ENCODE results near the gene HIRA. TPM values are rescaled to one million over a fixed set of nuclear protein-coding genes. Genes with fewer than 3 reads are reported as not detected.
"Not testable (repeated sequence)": the region's sequence is repeated elsewhere in the genome, so short reads cannot be mapped to it uniquely, and the experiment has no call there.

HIRA gene
- total and polyA plus RNA-seq, 2 experiments from 2014 or later: 9.4 to 58.3 TPM

- H3K27me3 ChIP-seq (ENCODE audit: insufficient read depth); H2AFZ ChIP-seq; H3K9me2 ChIP-seq (ENCODE audit: insufficient read depth); H3K4me3 ChIP-seq; H3K27ac ChIP-seq (ENCODE audit: low read depth); DNase-seq (ENCODE audit: low spot score); H3F3A ChIP-seq (replicated peaks; ENCODE audit: low read depth); H3K36me3 ChIP-seq (ENCODE audit: insufficient read depth); ATAC-seq; H3K27ac Mint-ChIP-seq; H3K9me3 Mint-ChIP-seq; H3K4me3 Mint-ChIP-seq; H3K4me2 ChIP-seq: not testable (repeated sequence)
- peaks cover 48% of the 10 kb centered on the region for H3K79me2 ChIP-seq (replicated peaks; ENCODE audit: insufficient read depth)
- H4K20me1 ChIP-seq (replicated peaks; ENCODE audit: insufficient read depth): peaks cover 55% of the 10 kb centered on the region
- peaks cover 17% of the 10 kb centered on the region for H3K27me3 Mint-ChIP-seq (ENCODE audit: insufficient read depth, low read depth, poor library complexity)
- H3K36me3 Mint-ChIP-seq (ENCODE audit: low read depth): peaks cover 37% of the 10 kb centered on the region
- H3K4me1 ChIP-seq (ENCODE audit: insufficient read depth): peaks cover 12% of the 10 kb centered on the region; the same call in 1 of the 2 replicates
- H3K4me1 Mint-ChIP-seq: peaks cover 17% of the 10 kb centered on the region
Measured at GRCh38 chr22:19445279-19445982, 13.9 kb upstream of the HIRA start.

GRCh38 chr22:19443544-19444211 lies 12.1 kb upstream of the HIRA start:
- no peak overlapping the region for H2AFZ ChIP-seq
- no peak for DNase-seq (ENCODE audit: low spot score)
- no peak overlapping the region for H3K4me2 ChIP-seq
- no peaks in the 10 kb centered on the region; the same call in 1 of the 2 replicates for H3K36me3 ChIP-seq (ENCODE audit: insufficient read depth)
- no peak overlapping the region for H3K4me3 Mint-ChIP-seq
- peaks cover 16% of the 10 kb centered on the region for H3K4me1 Mint-ChIP-seq
- no peak overlapping the region for H3K4me3 ChIP-seq
- no peaks in the 10 kb centered on the region; the same call in 2 of the 3 replicates for H3K9me3 Mint-ChIP-seq
- H3K4me1 ChIP-seq (ENCODE audit: insufficient read depth): peaks cover 10% of the 10 kb centered on the region; the same call in 1 of the 2 replicates
- H3F3A ChIP-seq (replicated peaks; ENCODE audit: low read depth): no peaks in the 10 kb centered on the region
- H4K20me1 ChIP-seq (replicated peaks; ENCODE audit: insufficient read depth): peaks cover 59% of the 10 kb centered on the region
- H3K36me3 Mint-ChIP-seq (ENCODE audit: low read depth): peaks cover 31% of the 10 kb centered on the region
- H3K27me3 ChIP-seq (ENCODE audit: insufficient read depth): peaks cover 8% of the 10 kb centered on the region
- no peak overlapping the region for H3K27ac Mint-ChIP-seq
- H3K9me2 ChIP-seq (ENCODE audit: insufficient read depth): no peaks in the 10 kb centered on the region
- no peak overlapping the region for H3K27ac ChIP-seq (ENCODE audit: low read depth)
- no peak for ATAC-seq
- peaks cover 48% of the 10 kb centered on the region for H3K79me2 ChIP-seq (replicated peaks; ENCODE audit: insufficient read depth)
- H3K27me3 Mint-ChIP-seq (ENCODE audit: insufficient read depth, low read depth, poor library complexity): peaks cover 17% of the 10 kb centered on the region
- no peak for TF ChIP-seq ZNF462 (CRISPR knock-in tag; IDR thresholded peaks at IDR 0.05)
- no peak for TF ChIP-seq STAT1 (IDR thresholded peaks at IDR 0.05; ENCODE audit: unreplicated experiment)
- TF ChIP-seq ZNF114 (CRISPR knock-in tag; IDR thresholded peaks at IDR 0.05): no peak
- no peak for TF ChIP-seq CTCF (conservative IDR thresholded peaks at IDR 0.05; ENCODE audit: low read depth in 2 of 2)
- TF ChIP-seq EZH2phosphoT487 (IDR thresholded peaks at IDR 0.05; ENCODE audit: unreplicated experiment): no peak
- TF ChIP-seq POLR2AphosphoS5 (IDR thresholded peaks at IDR 0.05; ENCODE audit: low read depth): no peak
- no peak for TF ChIP-seq EZH2 (IDR thresholded peaks at IDR 0.05; ENCODE audit: low read depth, unreplicated experiment)
- TF ChIP-seq REST (IDR thresholded peaks at IDR 0.05; ENCODE audit: unreplicated experiment): no peak
